Mesendoderm (in vitro differentiated cells): ENCODE results near the gene TMPRSS9.

Experiments used
- DNase-seq: peaks from one replicate; pipeline ENCODE4 v3.0.0; 2013
- H2AK5ac ChIP-seq: 2 replicates; pipeline ENCODE4 v1.6.1; 2013; ENCODE audit warnings: low read length, inconsistent platforms
- H2BK120ac ChIP-seq: 2 replicates; pipeline ENCODE4 v1.6.1; 2013; ENCODE audit warnings: low read depth, mild to moderate bottlenecking, low read length, moderate library complexity, mixed read lengths
- H2BK15ac ChIP-seq: replicated peaks from 2 replicates; pipeline ENCODE4 v1.6.1; 2013; ENCODE audit warnings: low read depth, mild to moderate bottlenecking, moderate library complexity
- H2BK5ac ChIP-seq: 2 replicates; pipeline ENCODE4 v1.6.1; 2013; ENCODE audit warnings: low read length, inconsistent platforms
- H3K18ac ChIP-seq: 2 replicates; pipeline ENCODE4 v1.6.1; 2013; ENCODE audit warnings: mild to moderate bottlenecking, low read length, mixed read lengths
- H3K23ac ChIP-seq: one replicate; pipeline ENCODE4 v1.6.1; 2013; ENCODE audit warnings: low read length
- H3K27ac ChIP-seq: 2 replicates; pipeline ENCODE4 v1.5.1; 2013; ENCODE audit warnings: low read depth, mild to moderate bottlenecking, inconsistent platforms, low read length, moderate library complexity
- H3K27me3 ChIP-seq: 2 replicates; pipeline ENCODE4 v1.6.1; 2013; ENCODE audit warnings: low read length, control low read depth, mild to moderate bottlenecking, inconsistent platforms; ENCODE audit not compliant: insufficient read depth, poor library complexity
- H3K36me3 ChIP-seq: 2 replicates; pipeline ENCODE4 v1.6.1; 2013; ENCODE audit warnings: low read length, inconsistent platforms; ENCODE audit not compliant: control insufficient read depth, insufficient read depth
- H3K4ac ChIP-seq: one replicate; pipeline ENCODE4 v1.6.1; 2013; ENCODE audit warnings: low read depth, mild to moderate bottlenecking, low read length, moderate library complexity
- H3K4me1 ChIP-seq: 2 replicates; pipeline ENCODE4 v1.6.1; 2013; ENCODE audit warnings: low read depth, low read length, inconsistent platforms; ENCODE audit not compliant: control insufficient read depth
- H3K4me2 ChIP-seq: 2 replicates; pipeline ENCODE4 v1.6.1; 2013; ENCODE audit warnings: low read length
- H3K4me3 ChIP-seq: 2 replicates; pipeline ENCODE4 v1.5.1; 2013; ENCODE audit warnings: mild to moderate bottlenecking, low read length
- H3K56ac ChIP-seq: one replicate; pipeline ENCODE4 v1.6.1; 2013; ENCODE audit warnings: low read length
- H3K79me1 ChIP-seq: 2 replicates; pipeline ENCODE4 v1.6.1; 2013; ENCODE audit warnings: low read length, inconsistent platforms
- H3K79me2 ChIP-seq: 2 replicates; pipeline ENCODE4 v1.6.1; 2013; ENCODE audit warnings: mild to moderate bottlenecking, low read length; ENCODE audit not compliant: control insufficient read depth, insufficient read depth
- H3K9ac ChIP-seq: 2 replicates; pipeline ENCODE4 v1.6.1; 2013; ENCODE audit warnings: low read length, inconsistent platforms
- H4K5ac ChIP-seq: one replicate; pipeline ENCODE4 v1.6.1; 2013; ENCODE audit warnings: low read length
- H4K8ac ChIP-seq: one replicate; pipeline ENCODE4 v1.6.1; 2013; ENCODE audit warnings: low read depth, mild to moderate bottlenecking, control low read depth, low read length, moderate library complexity
- WGBS: extraction: QIAGEN DNeasy Blood & Tissue Kit; methylation state at CpG from one replicate; pipeline ENCODE4 v1.1.7; 2013; ENCODE audit warnings: low lambda C conversion rate, missing lambda C conversion rate; ENCODE audit not compliant: insufficient coverage; ENCODE audit errors: extremely low coverage; 5-methylcytosine and 5-hydroxymethylcytosine counted together

TMPRSS9 gene

GRCh38 chr19:2317300-2317699 lies 42.8 kb upstream of the TMPRSS9 start:
- no peaks in the 10 kb centered on the region for H3K27me3 ChIP-seq
- no peak overlapping the region for H4K5ac ChIP-seq

GRCh38 chr19:2317756-2318155 lies 42.3 kb upstream of the TMPRSS9 start:
- H3K79me1 ChIP-seq, result no peaks in the 10 kb centered on the region
- H3K4ac ChIP-seq, result no peak overlapping the region
- H3K56ac ChIP-seq, result no peak overlapping the region
- H3K27ac ChIP-seq, result no peak overlapping the region
- no peak overlapping the region for H2BK15ac ChIP-seq
- DNase-seq, result no peak
- H3K36me3 ChIP-seq, result no peaks in the 10 kb centered on the region
- H3K9ac ChIP-seq, result no peak overlapping the region
- H2AK5ac ChIP-seq, result no peak overlapping the region
- H3K79me2 ChIP-seq, result no peaks in the 10 kb centered on the region
- no peak overlapping the region for H4K8ac ChIP-seq
- WGBS, result no CpG with 5 or more reads among the region's 25 CpGs
- no peak overlapping the region for H3K4me3 ChIP-seq
- no peak overlapping the region for H2BK120ac ChIP-seq
- H3K4me1 ChIP-seq, result no peaks in the 10 kb centered on the region
- no peak overlapping the region for H2BK5ac ChIP-seq
- no peak overlapping the region for H3K4me2 ChIP-seq
- no peak overlapping the region for H3K23ac ChIP-seq
- H3K18ac ChIP-seq, result no peak overlapping the region
- no peaks in the 10 kb centered on the region for H3K27me3 ChIP-seq
- H4K5ac ChIP-seq, result no peak overlapping the region

More at GRCh38 chr19:2317300-2317699, 42.8 kb upstream of the TMPRSS9 start:
- Histone ChIP-seq H3K18ac (no peak overlapping the region), H3K36me3 (no peaks in the 10 kb centered on the region), H3K4ac (no peak overlapping the region), H3K56ac (no peak overlapping the region), H4K8ac (no peak overlapping the region), H2BK120ac (no peak overlapping the region), H2AK5ac (no peak overlapping the region), H3K27ac (no peak overlapping the region), H3K79me1 (no peaks in the 10 kb centered on the region), H2BK15ac (no peak overlapping the region), H2BK5ac (no peak overlapping the region), H3K79me2 (no peaks in the 10 kb centered on the region), H3K4me1 (no peaks in the 10 kb centered on the region), H3K4me2 (no peak overlapping the region), H3K9ac (no peak overlapping the region), H3K4me3 (no peak overlapping the region), H3K23ac (no peak overlapping the region)
- DNase-seq, result no peak
- WGBS, result no CpG with 5 or more reads among the region's 13 CpGs

- no peak overlapping the region for H3K4ac ChIP-seq
- no peaks in the 10 kb centered on the region for H3K79me1 ChIP-seq
- no peak overlapping the region for H2BK5ac ChIP-seq
- H2AK5ac ChIP-seq, result no peak overlapping the region
- no peak for DNase-seq
- no peak overlapping the region for H2BK120ac ChIP-seq
- H3K36me3 ChIP-seq, result no peaks in the 10 kb centered on the region
- no peak overlapping the region for H3K9ac ChIP-seq
- no peaks in the 10 kb centered on the region for H3K79me2 ChIP-seq
- no peaks in the 10 kb centered on the region for H3K4me1 ChIP-seq
- no peak overlapping the region for H3K27ac ChIP-seq
- no peak overlapping the region for H3K4me3 ChIP-seq
- no peak overlapping the region for H4K8ac ChIP-seq
- no peak overlapping the region for H3K23ac ChIP-seq
- no peak overlapping the region for H3K56ac ChIP-seq
- H4K5ac ChIP-seq, result no peak overlapping the region
- no peak overlapping the region for H3K18ac ChIP-seq
- H2BK15ac ChIP-seq, result no peak overlapping the region
- no CpG with 5 or more reads among the region's 6 CpGs for WGBS
- no peak overlapping the region for H3K4me2 ChIP-seq
- H3K27me3 ChIP-seq, result no peaks in the 10 kb centered on the region
Measured at GRCh38 chr19:2318923-2319322, 41.1 kb upstream of the TMPRSS9 start.

- H3K4me3 ChIP-seq, result no peak overlapping the region
- no CpG with 5 or more reads among the region's 20 CpGs for WGBS
- H3K9ac ChIP-seq, result no peak overlapping the region
Measured at GRCh38 chr19:2319551-2319950, 40.5 kb upstream of the TMPRSS9 start.

GRCh38 chr19:2320049-2320448 lies 40.0 kb upstream of the TMPRSS9 start:
- no peak overlapping the region for H3K56ac ChIP-seq
- no peak overlapping the region for H3K4me2 ChIP-seq
- H4K5ac ChIP-seq, result no peak overlapping the region
- no peak overlapping the region for H2AK5ac ChIP-seq
- no peak overlapping the region for H2BK15ac ChIP-seq
- H2BK120ac ChIP-seq, result no peak overlapping the region
- no peaks in the 10 kb centered on the region for H3K79me2 ChIP-seq
- H3K4me1 ChIP-seq, result no peaks in the 10 kb centered on the region
- no peak for DNase-seq
- H4K8ac ChIP-seq, result no peak overlapping the region
- H3K36me3 ChIP-seq, result no peaks in the 10 kb centered on the region
- H2BK5ac ChIP-seq, result no peak overlapping the region
- peaks cover 2% of the 10 kb centered on the region for H3K79me1 ChIP-seq
- H3K27ac ChIP-seq, result no peak overlapping the region
- H3K4me3 ChIP-seq, result no peak overlapping the region
- H3K4ac ChIP-seq, result no peak overlapping the region
- no CpG with 5 or more reads among the region's 12 CpGs for WGBS
- peak overlapping the region; percentile 24 for H3K23ac ChIP-seq
- no peaks in the 10 kb centered on the region for H3K27me3 ChIP-seq
- no peak overlapping the region for H3K9ac ChIP-seq
- no peak overlapping the region for H3K18ac ChIP-seq

More at GRCh38 chr19:2319551-2319950, 40.5 kb upstream of the TMPRSS9 start:
- no peak overlapping the region for H2BK15ac ChIP-seq
- no peak overlapping the region for H2BK5ac ChIP-seq
- H4K5ac ChIP-seq, result no peak overlapping the region
- no peaks in the 10 kb centered on the region for H3K4me1 ChIP-seq
- H2AK5ac ChIP-seq, result no peak overlapping the region
- H3K27ac ChIP-seq, result no peak overlapping the region
- no peaks in the 10 kb centered on the region for H3K36me3 ChIP-seq
- H3K79me2 ChIP-seq, result no peaks in the 10 kb centered on the region
- no peak overlapping the region for H3K4me2 ChIP-seq
- no peak overlapping the region for H3K56ac ChIP-seq
- H3K4ac ChIP-seq, result no peak overlapping the region
- H3K23ac ChIP-seq, result no peak overlapping the region
- H4K8ac ChIP-seq, result no peak overlapping the region
- DNase-seq, result no peak
- no peak overlapping the region for H3K18ac ChIP-seq
- no peak overlapping the region for H2BK120ac ChIP-seq
- H3K27me3 ChIP-seq, result no peaks in the 10 kb centered on the region
- no peaks in the 10 kb centered on the region for H3K79me1 ChIP-seq

GRCh38 chr19:2320939-2321338 lies 39.1 kb upstream of the TMPRSS9 start:
- no peak overlapping the region for H3K4ac ChIP-seq
- WGBS, result no CpG with 5 or more reads among the region's 12 CpGs
- no peak overlapping the region for H2BK5ac ChIP-seq
- H3K27ac ChIP-seq, result no peak overlapping the region
- H3K4me3 ChIP-seq, result no peak overlapping the region
- H3K79me2 ChIP-seq, result peaks cover 5% of the 10 kb centered on the region
- no peak overlapping the region for H2BK120ac ChIP-seq
- no peak overlapping the region for H2BK15ac ChIP-seq
- H3K36me3 ChIP-seq, result peaks cover 2% of the 10 kb centered on the region
- H3K9ac ChIP-seq, result no peak overlapping the region
- no peak overlapping the region for H3K4me2 ChIP-seq
- H3K79me1 ChIP-seq, result peaks cover 6% of the 10 kb centered on the region
- no peak overlapping the region for H3K18ac ChIP-seq
- H4K5ac ChIP-seq, result no peak overlapping the region
- no peak overlapping the region for H3K56ac ChIP-seq
- no peaks in the 10 kb centered on the region for H3K4me1 ChIP-seq
- H2AK5ac ChIP-seq, result no peak overlapping the region
- no peak for DNase-seq
- H3K27me3 ChIP-seq, result no peaks in the 10 kb centered on the region
- H4K8ac ChIP-seq, result no peak overlapping the region
- H3K23ac ChIP-seq, result no peak overlapping the region
